AG09309 (cell line): ENCODE results near the gene PTPRG.

ENCODE experiments used
- DNase-seq: peaks from one replicate; pipeline ENCODE4 v3.0.0-alpha.2; 2010; ENCODE audit warnings: low read depth
- H3K4me3 ChIP-seq: 2 replicates; pipeline ENCODE4 v1.5.1; 2011; ENCODE audit warnings: mild to moderate bottlenecking, low read depth, low read length, moderate library complexity; ENCODE audit not compliant: control insufficient read depth
- CTCF ChIP-seq: IDR thresholded peaks from 2 replicates; pipeline ENCODE4 v1.5.1; 2011; ENCODE audit warnings: mild to moderate bottlenecking, low read depth, low read length, inconsistent platforms; ENCODE audit not compliant: insufficient read depth, control insufficient read depth; ENCODE audit errors: missing control alignments

PTPRG gene

GRCh38 chr3:61681636-61682035 is 120.3 kb downstream of the PTPRG start:
- DNase-seq, result no peak
- TF ChIP-seq CTCF, result no peak
- H3K4me3 ChIP-seq, result no peak overlapping the region

- no peak for TF ChIP-seq CTCF
Measured at GRCh38 chr3:61682671-61683548, 121.5 kb downstream of the PTPRG start.

GRCh38 chr3:61683549-61684236 is 122.3 kb downstream of the PTPRG start:
- TF ChIP-seq CTCF, result no peak
- DNase-seq, result no peak

More at GRCh38 chr3:61682671-61683548, 121.5 kb downstream of the PTPRG start:
- no peak overlapping the region for H3K4me3 ChIP-seq
- peak; percentile 86 for DNase-seq

GRCh38 chr3:61684386-61684785 is 123.0 kb downstream of the PTPRG start:
- peak; percentile 49 for DNase-seq
- no peak for TF ChIP-seq CTCF
- H3K4me3 ChIP-seq, result no peak overlapping the region

More at GRCh38 chr3:61683549-61684236, 122.3 kb downstream of the PTPRG start:
- H3K4me3 ChIP-seq, result no peak overlapping the region

GRCh38 chr3:61685755-61686154 is 124.4 kb downstream of the PTPRG start:
- no peak for DNase-seq
- no peak overlapping the region for H3K4me3 ChIP-seq
- TF ChIP-seq CTCF, result no peak

- DNase-seq, result no peak
- H3K4me3 ChIP-seq, result no peak overlapping the region
Measured at GRCh38 chr3:61686228-61686648, 124.9 kb downstream of the PTPRG start.

More at GRCh38 chr3:61686228-61686648, 124.9 kb downstream of the PTPRG start:
- no peak for TF ChIP-seq CTCF
